ENCODE data around the gene NPR2. TPM values are rescaled to one million over a fixed set of nuclear protein-coding genes. Genes with fewer than 3 reads are reported as not detected.

The NPR2 gene
- total RNA-seq (25.6 and 28.7 TPM in 2 replicates), polyA plus RNA-seq (14.4 and 16.4 TPM in 2 replicates), polyA minus RNA-seq (8.4 and 14.5 TPM in 2 replicates), Bru-seq, nascent RNA (percentile 49 among the genes with signal in this experiment), BruChase-seq, experiment 1, labeled RNA remaining after a 6-hour chase (percentile 66 among the genes with signal in this experiment), BruChase-seq, experiment 2, labeled RNA remaining after a 2-hour chase (percentile 62 among the genes with signal in this experiment)
- 24.6 and 25.9 TPM in 2 replicates for polyA plus RNA-seq (2011; cell fraction: cytosol; rRNA removed)
- 113 and 131 TPM in 2 replicates for polyA plus RNA-seq (2011; cell fraction: nucleus; rRNA removed)
- 32.5 and 38.4 TPM in 2 replicates for polyA plus RNA-seq (2012)
- polyA minus RNA-seq (2011; cell fraction: cytosol; rRNA and poly(A)+ RNA removed) = 0.51 TPM
- 5.2 and 9.5 TPM in 2 replicates for polyA minus RNA-seq (2011; cell fraction: nucleus; rRNA and poly(A)+ RNA removed)
- long read RNA-seq, transcript NPR2-201 (22 exons, 3,686 nt) = major isoform, 6 of 22 reads
- long read RNA-seq, partial matches to known transcripts = 5 of 22 reads
- long read RNA-seq, other reads (novel, unspliced or antisense) = 11 of 22 reads

DNA sequence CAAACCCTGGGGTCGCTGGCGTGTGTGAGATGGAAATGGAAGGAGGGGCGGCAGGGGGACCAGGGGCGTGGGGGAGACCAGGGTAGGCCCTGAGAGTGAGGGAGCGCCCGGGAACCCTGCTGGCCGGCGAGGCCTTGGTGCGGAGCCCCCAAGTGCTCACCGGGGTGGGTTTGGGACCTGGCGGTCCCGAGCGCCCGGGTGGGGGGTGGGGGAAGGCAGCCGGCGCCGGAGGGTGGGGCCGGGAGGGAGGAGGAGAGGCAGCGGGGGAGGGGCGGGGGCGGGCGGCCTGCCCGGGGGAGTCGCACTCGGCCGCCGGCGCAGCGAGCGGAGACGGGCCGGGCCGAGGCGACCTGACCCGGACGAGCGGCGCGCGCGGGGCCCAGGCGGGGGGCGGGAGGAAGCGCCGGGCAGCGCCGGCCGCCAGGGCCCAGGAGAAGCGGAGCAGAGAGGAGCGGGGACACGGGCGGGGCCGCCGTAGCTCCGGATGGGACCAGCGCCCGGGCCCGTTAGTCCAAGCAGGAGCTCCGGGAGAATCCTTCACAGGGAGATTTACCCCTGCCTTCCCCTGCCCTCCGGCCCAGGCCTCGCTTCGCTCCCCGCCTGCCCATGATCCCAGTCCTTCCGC lies at the start of gene NPR2:
TSS of gene NPR2 (plus strand) at position 295 of the 625 bp plus-strand sequence. CDS start 818 bp downstream, outside the sequence.
- Histone ChIP-seq H3K4me3 (replicated peaks in 1 of 3; ENCODE audit: insufficient read depth in 1 of 3, low read depth in 1 of 3, low read length in 3 of 3) (peak within 1 kb of the TSS in 2 of 3 experiments; percentile 36 to 42), H4K20me1 (replicated peaks; ENCODE audit: control insufficient read depth, extremely low read depth, insufficient read depth, low read length) (no peaks in the 10 kb centered on the region), H3K9me1 (replicated peaks; ENCODE audit: control insufficient read depth, extremely low read depth, insufficient read depth, low read length) (no peaks in the 10 kb centered on the region), H3K36me3 (ENCODE audit: control insufficient read depth in 2 of 2, extremely low read depth in 1 of 2, insufficient read depth in 2 of 2, low read length in 2 of 2) (no peaks in the 10 kb centered on the region), H3K79me2 (ENCODE audit: control insufficient read depth, insufficient read depth, low read length) (peaks cover 7% of the 10 kb centered on the region), H3K9ac (replicated peaks; ENCODE audit: extremely low read depth, insufficient read depth, low read length) (peak within 1 kb of the TSS; percentile 68), H2AFZ (ENCODE audit: low read depth, low read length) (peak within 1 kb of the TSS; percentile 85), H3K27ac (ENCODE audit: insufficient read depth, low read depth, low read length) (peak within 1 kb of the TSS; percentile 40), H3K4me2 (ENCODE audit: insufficient read depth, low read length) (peak within 1 kb of the TSS; percentile 52), H3K4me1 (ENCODE audit: control insufficient read depth, extremely low read depth, insufficient read depth, low read length) (peaks cover 28% of the 10 kb centered on the region), H3K27me3 (ENCODE audit: control insufficient read depth in 2 of 2, insufficient read depth in 2 of 2, low read length in 2 of 2) (no peaks in the 10 kb centered on the region), H3K9me3 (replicated peaks; ENCODE audit: control insufficient read depth, insufficient read depth, low read length) (no peaks in the 10 kb centered on the region)
- peak; percentile 15 for DNase-seq (ENCODE audit: low read depth, low spot score)
- peak; percentile 24 for TF ChIP-seq POLR2AphosphoS5 (IDR thresholded peaks at IDR 0.05; ENCODE audit: insufficient read depth, low read depth, low read length)
- no peak for TF ChIP-seq MAX (IDR thresholded peaks at IDR 0.05; ENCODE audit: insufficient read depth, insufficient read length)
- intact Hi-C loops (cut with micrococcal nuclease) = loop anchor here (2.0 kb wide), 1 partner anchor 153 kb away; no protein-coding TSS in a partner anchor
- ChIA-PET CTCF (interaction anchor here (0.7 to 6.5 kb wide), 9 partner anchors 21 to 155 kb away, joined by 3 to 277 read pairs (median 5); partner anchors contain the start of genes FAM221B, GBA2, HINT2 and MSMP), POLR2A (no interaction called here)
- no peak for FAIRE-seq
- dilution Hi-C loops (cut with MboI; ENCODE audit: extremely low pct_ligation_motif_present, low sequenced_read_pairs) = no loop called here
- no TSS peak for BruUV-seq (replicated peaks)

DNA sequence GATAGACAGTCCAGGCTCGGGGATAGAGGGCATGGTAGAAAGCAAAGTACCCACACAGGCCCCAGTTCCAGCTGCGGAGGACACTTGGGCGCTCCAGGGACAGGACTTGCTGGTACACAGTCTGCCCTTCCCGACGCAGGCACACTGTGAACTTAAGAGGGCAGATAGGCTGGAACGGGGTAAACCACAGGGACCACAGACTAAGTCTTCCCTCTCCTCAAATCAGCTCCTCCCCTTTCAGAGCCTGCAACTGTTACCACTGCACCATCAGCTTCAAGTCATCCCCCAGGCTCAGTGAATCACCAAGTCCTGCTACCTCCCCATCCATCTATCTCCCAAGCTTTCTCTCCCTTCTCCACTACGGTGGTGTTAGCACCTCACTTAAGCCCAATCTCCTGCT lies 49.7 kb upstream of the NPR2 start:
- ChIA-PET POLR2A (interaction anchor here (0.6 to 1.1 kb wide), 2 partner anchors 10 to 62 kb away, joined by 3 to 4 read pairs; no protein-coding TSS in a partner anchor), CTCF (interaction anchor here (0.9 to 1.6 kb wide), 7 partner anchors 9 to 140 kb away, joined by 3 to 5 read pairs (median 3); partner anchors contain the start of genes CREB3, HINT2 and MSMP)
- Histone ChIP-seq H3K27ac (ENCODE audit: insufficient read depth, low read depth, low read length) (no peak overlapping the region), H4K20me1 (replicated peaks; ENCODE audit: control insufficient read depth, extremely low read depth, insufficient read depth, low read length) (no peaks in the 10 kb centered on the region), H3K4me1 (ENCODE audit: control insufficient read depth, extremely low read depth, insufficient read depth, low read length) (peaks cover 21% of the 10 kb centered on the region), H3K4me3 (replicated peaks in 1 of 3; ENCODE audit: insufficient read depth in 1 of 3, low read depth in 1 of 3, low read length in 3 of 3) (no peak overlapping the region), H3K36me3 (ENCODE audit: control insufficient read depth in 2 of 2, extremely low read depth in 1 of 2, insufficient read depth in 2 of 2, low read length in 2 of 2) (peaks cover 47 to 67% of the 10 kb centered on the region in 2 experiments), H3K9me3 (replicated peaks; ENCODE audit: control insufficient read depth, insufficient read depth, low read length) (no peaks in the 10 kb centered on the region), H3K4me2 (ENCODE audit: insufficient read depth, low read length) (no peak overlapping the region), H3K27me3 (ENCODE audit: control insufficient read depth in 2 of 2, insufficient read depth in 2 of 2, low read length in 2 of 2) (no peaks in the 10 kb centered on the region), H3K79me2 (ENCODE audit: control insufficient read depth, insufficient read depth, low read length) (peaks cover 70% of the 10 kb centered on the region), H3K9ac (replicated peaks; ENCODE audit: extremely low read depth, insufficient read depth, low read length) (no peak overlapping the region), H3K9me1 (replicated peaks; ENCODE audit: control insufficient read depth, extremely low read depth, insufficient read depth, low read length) (no peaks in the 10 kb centered on the region), H2AFZ (ENCODE audit: low read depth, low read length) (no peak overlapping the region)
- dilution Hi-C loops (cut with MboI; ENCODE audit: extremely low pct_ligation_motif_present, low sequenced_read_pairs) = no loop called here
- BruUV-seq (replicated peaks) = no TSS peak
- TF ChIP-seq FOS (IDR thresholded peaks at IDR 0.05; ENCODE audit: borderline replicate concordance, insufficient read depth, low read length) (no peak), JUN (IDR thresholded peaks at IDR 0.05; ENCODE audit: borderline replicate concordance, insufficient read depth, insufficient read length, low read depth) (no peak), MYC (IDR thresholded peaks at IDR 0.05; ENCODE audit: low read depth, low read length) (no peak), MAX (IDR thresholded peaks at IDR 0.05; ENCODE audit: insufficient read depth, insufficient read length) (no peak), GATA2 (IDR thresholded peaks at IDR 0.05; ENCODE audit: insufficient read depth, insufficient read length, low read depth, low read length) (no peak), POLR2A (IDR thresholded peaks at IDR 0.05; ENCODE audit: low read depth, low read length) (no peak), POLR2AphosphoS5 (IDR thresholded peaks at IDR 0.05; ENCODE audit: insufficient read depth, low read depth, low read length) (no peak), EZH2 (IDR thresholded peaks at IDR 0.05; ENCODE audit: borderline replicate concordance, low read depth, low read length, severe bottlenecking) (no peak), CTCF (IDR thresholded peaks at IDR 0.05; ENCODE audit: extremely low read depth in 1 of 2, insufficient read depth in 1 of 2, low read depth in 1 of 2, low read length in 2 of 2) (no peak)
- FAIRE-seq (no peak), DNase-seq (ENCODE audit: low read depth, low spot score) (no peak)
- intact Hi-C loops (cut with micrococcal nuclease) = no loop called here
